Measurements from ENCODE around the gene MN1.

DNA sequence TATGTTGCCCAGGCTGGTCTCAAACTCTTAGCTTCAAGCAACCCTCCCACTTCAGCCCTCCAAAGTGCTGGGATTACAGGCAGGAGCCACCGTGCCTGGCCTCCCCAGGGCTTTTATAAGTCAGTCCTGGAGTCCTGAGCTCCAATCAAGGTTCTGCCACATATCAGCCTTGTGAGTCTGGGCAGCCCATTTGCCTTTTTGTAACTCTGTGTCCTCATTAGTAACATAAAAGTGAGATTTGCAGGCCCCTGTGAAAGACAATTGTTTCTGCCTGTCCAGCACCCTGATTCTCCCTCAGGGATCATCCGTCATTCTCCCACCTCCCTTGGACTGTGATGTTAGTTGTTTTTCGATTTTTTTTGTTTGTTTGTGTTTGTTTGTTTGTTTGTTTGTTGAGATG lies 89.8 kb downstream of the MN1 start:
- TF ChIP-seq CTCF (IDR thresholded peaks at IDR 0.05), result no peak
- TF ChIP-seq EZH2 (IDR thresholded peaks at IDR 0.05; ENCODE audit: borderline replicate concordance, insufficient read depth, low read depth, low read length, poor library complexity, severe bottlenecking), result no peak
